T-helper 17 cell (primary cell): ENCODE data around the gene ICAM2. TPM values are rescaled to one million over a fixed set of nuclear protein-coding genes. Genes with fewer than 3 reads are reported as not detected.
A peak's percentile ranks its signal among the peaks of the same experiment; 100 is the strongest.

Experiments
- ATAC-seq: fragments of 150-1000 bp; cut with Tn5 transposase; 2 replicates; pipeline ENCODE4 v1.10.0; 2021; ENCODE audit warnings: mild to moderate bottlenecking, moderate library complexity
- DNase-seq, 3 donors: peaks; one replicate each; pipeline versions ENCODE4 v3.0.0 to v3.0.0-alpha.2; 2020 to 2021
- H3K9me3 ChIP-seq: one replicate; pipeline ENCODE4 v1.7.0; 2013; ENCODE audit warnings: low read length, mild to moderate bottlenecking; ENCODE audit not compliant: control insufficient read depth, poor library complexity, severe bottlenecking
- H3K27ac Mint-ChIP-seq: one replicate; pipeline ENCODE4 v1.8.0; 2022; ENCODE audit warnings: mild to moderate bottlenecking, moderate library complexity, mixed read lengths
- H3K27me3 Mint-ChIP-seq: one replicate; pipeline ENCODE4 v1.8.0; 2022; ENCODE audit warnings: mixed read lengths
- H3K36me3 Mint-ChIP-seq: one replicate; pipeline ENCODE4 v1.8.0; 2022; ENCODE audit warnings: low read depth, mixed read lengths
- H3K4me1 Mint-ChIP-seq: one replicate; pipeline ENCODE4 v1.8.0; 2022; ENCODE audit warnings: mild to moderate bottlenecking, mixed read lengths
- H3K4me3 Mint-ChIP-seq: one replicate; pipeline ENCODE4 v1.8.0; 2022; ENCODE audit warnings: mild to moderate bottlenecking, moderate library complexity, mixed read lengths
- total RNA-seq, 4 donors: library from RNA in 2 of 4; stranded (reverse) in 2 of 4; gene quantifications; one replicate each; pipeline ENCODE4 v1.2.3 and lab custom pipeline; 2022 to 2026

The ICAM2 gene
- total RNA-seq, 2 donors from 2014 or later: 113 to 115 TPM

DNA sequence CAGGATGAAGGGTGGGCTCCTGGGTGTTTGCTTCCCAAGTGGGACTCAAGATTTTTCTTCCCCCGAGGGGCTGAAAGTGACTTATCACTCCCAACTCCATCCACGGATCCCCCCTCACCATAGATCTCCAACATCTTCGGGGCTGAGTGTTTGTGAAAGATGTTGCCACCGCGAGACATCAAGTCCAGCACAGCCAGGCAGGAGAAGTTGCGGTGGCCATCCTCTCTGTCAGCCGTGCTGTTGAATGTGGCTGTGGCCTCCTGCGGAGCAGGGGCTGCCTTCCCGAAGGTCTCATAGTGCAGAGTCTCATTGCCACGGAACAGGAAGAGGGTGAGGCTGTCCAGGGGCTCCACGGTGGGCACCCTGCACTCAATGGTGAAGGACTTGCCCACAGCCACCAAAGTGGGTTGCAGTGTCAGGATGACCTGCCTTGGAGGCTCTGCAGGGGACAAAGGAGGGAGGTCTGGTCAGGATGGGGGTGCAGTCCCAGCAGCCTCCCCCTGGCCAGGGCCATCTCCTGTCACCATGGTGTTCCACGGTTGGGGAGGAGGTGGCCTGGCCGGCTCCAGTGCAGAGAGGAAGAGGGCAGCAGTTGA, 16.8 kb downstream of the ICAM2 start:
- Mint-ChIP-seq H3K27ac (peak overlapping the region; percentile 59), H3K27me3 (no peaks in the 10 kb centered on the region), H3K4me3 (no peak overlapping the region), H3K36me3 (no peaks in the 10 kb centered on the region), H3K4me1 (peaks cover 39% of the 10 kb centered on the region)
- DNase-seq: no peak
- no peaks in the 10 kb centered on the region for H3K9me3 ChIP-seq
- ATAC-seq: no peak

DNA sequence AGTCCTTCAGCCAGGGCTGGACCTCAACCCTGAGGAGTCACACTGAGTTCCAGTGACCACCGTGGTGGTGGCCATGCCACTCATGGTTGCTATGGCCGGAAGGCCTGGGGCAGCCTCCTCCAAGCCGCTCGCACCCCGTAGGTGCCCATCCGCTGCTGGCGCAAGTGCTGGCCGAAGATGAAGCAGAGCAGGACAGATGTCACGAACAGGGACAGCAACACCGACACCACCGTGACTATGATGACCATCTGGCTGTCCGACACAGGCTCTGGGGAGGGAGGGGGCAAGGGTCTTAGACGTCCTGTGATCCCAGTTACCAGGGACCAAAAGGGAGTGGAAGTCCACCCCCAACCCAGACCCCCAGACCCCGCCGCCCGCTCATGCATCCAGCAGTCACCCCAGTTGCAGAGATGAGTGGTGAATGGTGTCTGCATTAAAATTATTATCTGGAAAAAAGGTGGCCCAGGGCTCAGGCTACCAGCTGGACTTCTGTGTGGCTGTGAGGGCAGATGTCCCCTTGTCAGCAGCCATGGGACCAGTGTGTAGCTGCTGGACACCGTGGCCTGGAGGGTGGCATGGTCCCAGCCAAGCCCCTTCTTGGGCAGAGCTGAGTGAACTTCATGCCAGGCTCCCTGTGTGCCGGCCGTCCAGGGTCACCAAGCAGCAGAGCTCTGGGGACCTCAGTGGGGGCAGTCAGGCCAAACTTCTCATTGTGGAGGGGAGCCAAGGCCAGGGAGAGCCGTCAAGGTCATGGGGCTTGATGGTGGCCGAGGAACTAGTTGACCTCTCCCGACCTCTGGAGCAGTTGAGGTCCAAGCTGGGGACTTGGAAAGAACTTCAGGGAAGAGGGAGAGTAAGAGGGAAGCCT, 17.5 kb downstream of the ICAM2 start:
- ATAC-seq (no peak), DNase-seq (no peak)
- H3K27ac Mint-ChIP-seq: peak overlapping the region; percentile 59
- H3K27me3 Mint-ChIP-seq: no peaks in the 10 kb centered on the region
- H3K4me1 Mint-ChIP-seq: peaks cover 39% of the 10 kb centered on the region
- H3K36me3 Mint-ChIP-seq: no peaks in the 10 kb centered on the region
- no peaks in the 10 kb centered on the region for H3K9me3 ChIP-seq
- no peak overlapping the region for H3K4me3 Mint-ChIP-seq

GRCh38 chr17:64001763-64002529, 18.5 kb downstream of the ICAM2 start:
- Mint-ChIP-seq H3K27ac (peak overlapping the region; percentile 59), H3K4me3 (no peak overlapping the region), H3K4me1 (peaks cover 42% of the 10 kb centered on the region), H3K27me3 (no peaks in the 10 kb centered on the region), H3K36me3 (peaks cover 2% of the 10 kb centered on the region)
- ATAC-seq: no peak
- no peaks in the 10 kb centered on the region for H3K9me3 ChIP-seq
- DNase-seq: no peak

DNA sequence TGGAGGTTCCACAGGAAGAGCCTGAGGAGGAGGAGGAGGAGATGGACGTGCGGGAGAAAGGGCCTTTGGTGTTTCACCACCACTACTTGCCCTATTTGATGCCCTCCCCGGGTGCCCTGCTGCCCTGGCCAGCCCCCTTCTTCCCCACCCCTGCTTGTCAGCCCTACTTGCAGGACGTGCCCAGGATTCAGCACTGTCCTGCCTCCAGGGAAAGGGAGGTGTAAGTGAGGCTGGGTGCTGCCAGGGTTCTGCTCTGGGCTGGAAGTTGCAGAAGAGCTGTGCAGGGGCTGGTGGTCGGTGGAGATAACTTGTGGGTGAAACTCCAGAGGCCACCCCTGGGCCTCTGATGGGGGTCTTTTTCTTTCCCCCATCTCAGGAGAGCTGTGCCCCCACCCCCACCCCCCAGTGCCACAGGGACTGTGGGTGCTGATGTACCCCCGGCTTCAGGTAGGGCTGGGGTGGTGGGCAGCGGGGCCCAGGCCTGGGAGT, 19.3 kb downstream of the ICAM2 start:
- DNase-seq: no peak
- no peak for ATAC-seq
- peak overlapping the region; percentile 89 for H3K27ac Mint-ChIP-seq
- no peaks in the 10 kb centered on the region for H3K9me3 ChIP-seq
- H3K36me3 Mint-ChIP-seq: peaks cover 2% of the 10 kb centered on the region
- peaks cover 46% of the 10 kb centered on the region for H3K4me1 Mint-ChIP-seq
- H3K4me3 Mint-ChIP-seq: no peak overlapping the region
- no peaks in the 10 kb centered on the region for H3K27me3 Mint-ChIP-seq

DNA sequence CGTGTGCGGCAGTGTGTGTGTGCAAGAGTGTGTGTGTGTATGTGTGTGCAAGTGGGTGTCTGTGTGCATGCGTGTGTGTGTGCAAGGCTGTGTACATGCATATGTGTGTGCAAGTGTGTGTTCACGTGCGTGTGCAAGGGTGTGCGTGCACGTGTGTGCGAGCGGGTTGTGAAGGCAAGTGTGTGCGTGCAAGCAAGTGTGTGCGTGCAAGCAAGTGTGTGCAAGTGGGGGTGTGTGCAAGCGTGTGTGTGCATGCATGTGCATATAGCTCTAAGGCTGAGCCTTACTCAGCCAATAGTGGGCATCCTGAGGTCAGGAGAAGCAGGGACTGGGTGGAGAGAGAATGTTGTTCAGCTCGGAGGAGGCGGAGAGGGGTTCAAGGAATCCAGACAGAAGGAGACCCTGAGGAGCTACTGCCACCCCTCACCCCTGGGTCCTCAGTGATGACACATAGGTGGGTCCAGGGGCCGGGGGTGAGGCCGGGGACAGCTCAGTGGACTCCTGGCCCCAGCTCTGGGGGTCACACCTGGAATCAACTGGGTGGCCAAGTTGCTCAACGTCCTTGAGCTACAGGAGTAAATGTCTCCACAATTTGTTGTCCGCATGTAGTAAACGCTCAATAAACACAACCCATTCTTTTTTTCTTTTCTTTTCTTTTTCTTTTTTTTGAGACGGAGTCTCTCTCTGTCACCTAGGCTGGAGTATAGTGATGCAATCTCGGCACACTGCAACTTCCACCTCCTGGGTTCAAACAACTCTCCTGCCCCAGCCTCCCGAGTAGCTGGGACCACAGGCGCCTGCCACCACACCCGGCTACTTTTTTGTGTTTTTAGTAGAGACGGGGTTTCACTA, 20.5 kb downstream of the ICAM2 start:
- H3K4me1 Mint-ChIP-seq: peaks cover 46% of the 10 kb centered on the region
- peak overlapping the region; percentile 89 for H3K27ac Mint-ChIP-seq
- peak overlapping the region; percentile 95 for H3K4me3 Mint-ChIP-seq
- H3K27me3 Mint-ChIP-seq: no peaks in the 10 kb centered on the region
- H3K9me3 ChIP-seq: no peaks in the 10 kb centered on the region
- ATAC-seq: no peak
- no peak for DNase-seq
- H3K36me3 Mint-ChIP-seq: peaks cover 2% of the 10 kb centered on the region

- H3K27ac Mint-ChIP-seq: peak overlapping the region; percentile 89
- no peaks in the 10 kb centered on the region for H3K27me3 Mint-ChIP-seq
- peaks cover 2% of the 10 kb centered on the region for H3K36me3 Mint-ChIP-seq
- peak in 1 of 3 donors; percentile 48 for DNase-seq
- peak overlapping the region; percentile 95 for H3K4me3 Mint-ChIP-seq
- peak; percentile 55 for ATAC-seq
- H3K4me1 Mint-ChIP-seq: peaks cover 49% of the 10 kb centered on the region
- no peaks in the 10 kb centered on the region for H3K9me3 ChIP-seq
Observed at GRCh38 chr17:63998721-63999679, 21.4 kb downstream of the ICAM2 start.

DNA sequence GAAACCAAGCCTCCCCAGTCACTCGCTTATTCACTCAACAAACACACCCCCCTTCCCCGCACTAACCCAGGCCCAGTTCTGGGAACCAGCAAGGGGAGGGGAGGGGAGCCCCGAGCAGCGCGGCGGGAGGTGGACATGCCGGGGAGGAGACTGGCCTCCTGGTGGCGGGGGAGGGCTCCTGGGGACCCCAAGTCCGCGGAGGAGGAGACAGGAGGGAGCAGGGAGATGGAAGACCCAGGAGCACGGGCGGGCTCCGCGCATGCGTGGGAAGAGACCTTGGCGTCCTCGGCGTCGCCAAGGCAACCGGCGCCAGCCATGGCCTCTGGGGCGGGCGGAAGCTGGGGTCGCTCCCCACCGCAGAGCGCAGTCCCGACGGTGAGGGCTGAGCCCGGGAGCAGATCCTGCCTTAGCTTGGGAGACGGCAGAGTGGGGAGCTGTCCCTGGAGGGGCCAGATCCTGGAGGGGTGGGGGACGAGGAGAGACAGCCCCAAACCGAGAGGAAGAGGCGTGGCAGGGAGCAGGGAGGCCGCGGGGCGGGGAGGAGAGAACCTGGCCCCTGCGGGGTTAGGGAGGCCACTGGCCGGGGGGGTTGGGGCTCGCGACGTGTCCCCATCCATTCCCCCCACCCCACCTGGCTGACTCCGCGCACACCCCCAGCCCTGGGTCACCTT, 22.2 kb downstream of the ICAM2 start, which contains the start of gene PRR29:
Gene PRR29 (plus strand): TSS at position 302 of the 671 bp plus-strand sequence. CDS start 14 bp downstream, at position 316.
- Mint-ChIP-seq H3K27ac (peak within 1 kb of the TSS; percentile 89), H3K36me3 (peaks cover 2% of the 10 kb centered on the region), H3K27me3 (no peaks in the 10 kb centered on the region), H3K4me3 (peak within 1 kb of the TSS; percentile 95), H3K4me1 (peaks cover 56% of the 10 kb centered on the region)
- peak; percentile 66 to 74 (median 70) for DNase-seq
- peak; percentile 72 for ATAC-seq
- no peaks in the 10 kb centered on the region for H3K9me3 ChIP-seq

DNA sequence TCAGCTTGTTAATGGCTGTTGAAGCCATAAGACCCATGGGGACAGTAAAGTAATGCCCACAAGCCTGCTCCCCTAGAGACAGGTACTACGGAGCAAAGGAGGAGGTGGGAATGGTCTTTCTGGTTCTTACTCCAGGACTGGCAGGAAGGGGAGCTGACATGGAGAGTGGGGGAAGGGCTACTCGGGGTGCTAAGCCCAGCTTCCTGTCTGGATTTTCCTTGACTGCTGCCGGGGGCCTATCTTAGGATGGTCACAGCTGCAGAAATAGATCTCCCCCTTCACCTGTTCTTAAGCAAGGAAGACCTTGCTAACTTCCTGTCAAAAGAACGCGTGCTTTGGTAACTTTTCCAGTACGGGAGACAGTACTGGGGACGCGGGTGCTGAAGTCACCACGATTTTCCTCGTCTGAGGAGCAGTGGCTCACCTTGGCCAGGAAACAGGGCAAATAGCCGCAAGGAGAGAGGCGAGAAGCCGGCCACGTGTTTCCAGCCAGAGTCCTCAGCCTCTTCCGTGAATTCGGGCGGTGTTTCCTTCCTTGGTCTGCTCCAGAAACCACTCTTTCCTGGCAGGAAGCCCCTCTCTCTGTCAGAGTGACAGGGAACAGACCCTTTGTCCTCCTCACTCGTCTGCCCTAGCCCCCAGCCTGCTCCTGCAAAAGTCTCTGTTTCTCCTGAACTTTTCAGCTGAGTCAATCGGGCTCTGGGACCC, 22.9 kb downstream of the ICAM2 start:
- Mint-ChIP-seq H3K4me3 (peak overlapping the region; percentile 95), H3K4me1 (peaks cover 60% of the 10 kb centered on the region), H3K36me3 (peaks cover 2% of the 10 kb centered on the region), H3K27me3 (no peaks in the 10 kb centered on the region), H3K27ac (peak overlapping the region; percentile 89)
- DNase-seq: no peak
- H3K9me3 ChIP-seq: no peaks in the 10 kb centered on the region
- ATAC-seq: no peak

- no peaks in the 10 kb centered on the region for H3K9me3 ChIP-seq
- no peak for DNase-seq
- Mint-ChIP-seq H3K4me1 (peaks cover 68% of the 10 kb centered on the region), H3K36me3 (peaks cover 2% of the 10 kb centered on the region), H3K4me3 (peak overlapping the region; percentile 2), H3K27me3 (no peaks in the 10 kb centered on the region), H3K27ac (peak overlapping the region; percentile 89)
- ATAC-seq: no peak
Observed at GRCh38 chr17:63996430-63997182, 23.8 kb downstream of the ICAM2 start.

GRCh38 chr17:63995626-63996025, 24.8 kb downstream of the ICAM2 start:
- no peak overlapping the region for H3K4me3 Mint-ChIP-seq
- peaks cover 72% of the 10 kb centered on the region for H3K4me1 Mint-ChIP-seq
- peaks cover 2% of the 10 kb centered on the region for H3K36me3 Mint-ChIP-seq
- H3K27me3 Mint-ChIP-seq: no peaks in the 10 kb centered on the region
- no peak for DNase-seq
- no peaks in the 10 kb centered on the region for H3K9me3 ChIP-seq
- no peak for ATAC-seq
- H3K27ac Mint-ChIP-seq: peak overlapping the region; percentile 14
